DND-41 (cell line): Measurements from ENCODE around the gene DDX17.

ENCODE experiments used
- ATAC-seq: fragments of 200-7000 bp; cut with Tn5 transposase; 3 replicates; pipeline ENCODE4 v1.9.1; 2021; ENCODE audit warnings: low read depth; ENCODE audit not compliant: insufficient read depth
- DNase-seq: peaks from one replicate; pipeline ENCODE4 v3.0.0-alpha.2; 2020
- H2AFZ ChIP-seq: 2 replicates; pipeline ENCODE4 v1.6.0; 2012; ENCODE audit warnings: low read depth, low read length
- H3K27ac ChIP-seq: 2 replicates; pipeline ENCODE4 v1.5.1; 2012; ENCODE audit warnings: low read length, inconsistent platforms
- H3K27me3 ChIP-seq: fragments of 200-600 bp; sonication (generic); 2 replicates; pipeline ENCODE4 v1.6.0; 2012; ENCODE audit warnings: low read length, mild to moderate bottlenecking, inconsistent platforms; ENCODE audit not compliant: insufficient read depth, poor library complexity
- H3K36me3 ChIP-seq: 2 replicates; pipeline ENCODE4 v1.5.1; 2012; ENCODE audit warnings: low read length, inconsistent platforms; ENCODE audit not compliant: insufficient read depth
- H3K4me1 ChIP-seq: 2 replicates; pipeline ENCODE4 v1.5.1; 2012; ENCODE audit warnings: mild to moderate bottlenecking, low read length; ENCODE audit not compliant: insufficient read depth
- H3K4me2 ChIP-seq: 2 replicates; pipeline ENCODE4 v1.6.0; 2012; ENCODE audit warnings: mild to moderate bottlenecking, moderate library complexity, low read length, inconsistent platforms; ENCODE audit not compliant: insufficient read depth
- H3K4me3 ChIP-seq, 2 experiments: fragments of 200-600 bp in 1 of 2; shearing (Covaris generic) in 1 of 2; 2 replicates each; pipeline ENCODE4 v1.5.1; 2012 to 2016; ENCODE audit warnings: inconsistent platforms in 2 of 2, low read length in 2 of 2, mild to moderate bottlenecking in 2 of 2, low read depth in 1 of 2, moderate library complexity in 1 of 2
- H3K79me2 ChIP-seq: 2 replicates; pipeline ENCODE4 v1.6.0; 2012; ENCODE audit warnings: low read length, inconsistent platforms; ENCODE audit not compliant: insufficient read depth
- H3K9ac ChIP-seq: 2 replicates; pipeline ENCODE4 v1.6.0; 2012; ENCODE audit warnings: low read depth, mild to moderate bottlenecking, inconsistent platforms, low read length, moderate library complexity
- H3K9me3 ChIP-seq: 2 replicates; pipeline ENCODE4 v1.5.1; 2012; ENCODE audit warnings: low read length, moderate library complexity, mild to moderate bottlenecking, inconsistent platforms; ENCODE audit not compliant: insufficient read depth, severe bottlenecking
- H4K20me1 ChIP-seq: 2 replicates; pipeline ENCODE4 v1.6.0; 2012; ENCODE audit warnings: low read length; ENCODE audit not compliant: insufficient read depth
- CTCF ChIP-seq: IDR thresholded peaks from 2 replicates; pipeline ENCODE4 v1.5.1; 2012; ENCODE audit warnings: borderline replicate concordance, low read length, moderate library complexity, mild to moderate bottlenecking; ENCODE audit not compliant: poor library complexity, severe bottlenecking; ENCODE audit errors: extremely low read depth
- EZH2 ChIP-seq: IDR thresholded peaks from 3 replicates; pipeline ENCODE4 v1.6.1; 2012; ENCODE audit warnings: borderline replicate concordance, low read depth, mild to moderate bottlenecking, moderate library complexity, low read length, inconsistent platforms; ENCODE audit not compliant: severe bottlenecking

The DDX17 gene

GRCh38 chr22:38450234-38450797 is 55.8 kb downstream of the DDX17 start:
- no peak for DNase-seq
- no peak overlapping the region for H3K4me3 ChIP-seq
- peaks cover 28% of the 10 kb centered on the region for H3K27me3 ChIP-seq
- peaks cover 6% of the 10 kb centered on the region for H4K20me1 ChIP-seq
- no peak overlapping the region for H3K9ac ChIP-seq
- H3K9me3 ChIP-seq, result no peaks in the 10 kb centered on the region
- no peak overlapping the region for H3K27ac ChIP-seq
- H3K4me2 ChIP-seq, result no peak overlapping the region
- no peak overlapping the region for H2AFZ ChIP-seq
- no peaks in the 10 kb centered on the region for H3K79me2 ChIP-seq
- ATAC-seq, result no peak
- no peaks in the 10 kb centered on the region for H3K4me1 ChIP-seq
- no peak for TF ChIP-seq CTCF
- TF ChIP-seq EZH2, result no peak
- no peaks in the 10 kb centered on the region for H3K36me3 ChIP-seq

GRCh38 chr22:38449776-38450175 is 56.3 kb downstream of the DDX17 start:
- H3K4me1 ChIP-seq, result no peaks in the 10 kb centered on the region
- peaks cover 6% of the 10 kb centered on the region for H4K20me1 ChIP-seq
- no peak overlapping the region for H3K27ac ChIP-seq
- no peak overlapping the region for H3K4me2 ChIP-seq
- H3K27me3 ChIP-seq, result peaks cover 29% of the 10 kb centered on the region
- no peaks in the 10 kb centered on the region for H3K9me3 ChIP-seq
- TF ChIP-seq CTCF (no peak), EZH2 (no peak)
- ATAC-seq, result no peak
- H3K79me2 ChIP-seq, result no peaks in the 10 kb centered on the region
- DNase-seq, result no peak
- no peaks in the 10 kb centered on the region for H3K36me3 ChIP-seq
- no peak overlapping the region for H3K9ac ChIP-seq
- no peak overlapping the region for H3K4me3 ChIP-seq
- H2AFZ ChIP-seq, result no peak overlapping the region

- Histone ChIP-seq H3K9me3 (no peaks in the 10 kb centered on the region), H3K36me3 (no peaks in the 10 kb centered on the region), H3K4me1 (no peaks in the 10 kb centered on the region), H3K9ac (no peak overlapping the region), H3K79me2 (no peaks in the 10 kb centered on the region), H3K27me3 (peaks cover 33% of the 10 kb centered on the region), H3K4me2 (no peak overlapping the region), H2AFZ (no peak overlapping the region), H4K20me1 (peaks cover 6% of the 10 kb centered on the region), H3K27ac (no peak overlapping the region), H3K4me3 (no peak overlapping the region)
- TF ChIP-seq CTCF (no peak), EZH2 (no peak)
- ATAC-seq (no peak), DNase-seq (no peak)
Observed at GRCh38 chr22:38448945-38449745, 57.0 kb downstream of the DDX17 start.
